Measurements from ENCODE around the gene NELFB. TPM values are rescaled to one million over a fixed set of nuclear protein-coding genes. Genes with fewer than 3 reads are reported as not detected.
A peak's percentile ranks its signal among the peaks of the same experiment; 100 is the strongest.

NELFB gene
- polyA plus RNA-seq, 1 experiment: 51.9 TPM

DNA sequence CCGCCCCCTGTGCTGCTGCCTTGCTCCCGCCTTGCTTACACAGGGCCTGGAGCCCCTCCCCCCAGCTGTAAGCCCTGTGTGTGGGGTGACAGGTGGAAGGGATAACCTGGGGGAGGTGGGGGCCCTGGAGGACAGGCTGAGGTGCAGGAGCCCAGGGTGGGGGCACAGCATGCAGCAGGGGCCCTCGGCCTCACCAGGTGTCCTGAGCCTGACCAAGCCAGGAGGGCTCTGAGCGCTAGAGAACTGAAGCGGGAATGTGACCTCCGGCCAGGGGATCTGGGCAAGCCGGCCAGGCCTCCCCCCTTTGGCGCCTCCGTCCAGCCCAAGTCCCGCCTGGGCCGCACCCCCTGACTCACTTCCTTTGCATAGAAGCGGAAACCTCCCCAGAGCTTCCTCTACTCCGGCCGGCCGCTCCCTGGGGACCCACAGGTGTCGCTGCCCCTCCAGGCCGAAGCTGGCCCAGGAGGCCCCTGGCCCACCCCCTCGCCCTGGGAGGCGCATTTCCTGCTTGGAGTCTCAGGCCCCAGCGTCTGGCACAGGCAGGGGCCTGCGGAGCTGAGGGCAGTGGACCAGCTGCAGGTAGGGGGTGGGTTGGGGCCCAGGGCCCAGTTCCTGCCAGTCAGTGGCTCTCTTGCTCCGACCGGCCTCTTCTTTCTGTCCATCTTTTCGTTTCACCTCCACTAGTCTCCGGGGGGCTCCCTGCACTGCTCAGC is 22.4 kb downstream of the NELFB start, which contains the start of gene TOR4A:
TOR4A (plus strand) TSS at position 398 of the 713 bp plus-strand sequence. CDS start 964 bp downstream, outside the sequence.
- H3K27me3 ChIP-seq (ENCODE audit: control insufficient read depth, insufficient read depth, low read length): no peaks in the 10 kb centered on the region
- POLR2A ChIA-PET: interaction anchor here (0.6 kb wide), 1 partner anchor 133 kb away, joined by 3 read pairs; no protein-coding TSS in a partner anchor
- DNase-seq (ENCODE audit: low read depth): peak; percentile 31
- H3K4me3 ChIP-seq (ENCODE audit: low read depth, low read length): peak within 1 kb of the TSS; percentile 88
- TF ChIP-seq, protein P1, sequence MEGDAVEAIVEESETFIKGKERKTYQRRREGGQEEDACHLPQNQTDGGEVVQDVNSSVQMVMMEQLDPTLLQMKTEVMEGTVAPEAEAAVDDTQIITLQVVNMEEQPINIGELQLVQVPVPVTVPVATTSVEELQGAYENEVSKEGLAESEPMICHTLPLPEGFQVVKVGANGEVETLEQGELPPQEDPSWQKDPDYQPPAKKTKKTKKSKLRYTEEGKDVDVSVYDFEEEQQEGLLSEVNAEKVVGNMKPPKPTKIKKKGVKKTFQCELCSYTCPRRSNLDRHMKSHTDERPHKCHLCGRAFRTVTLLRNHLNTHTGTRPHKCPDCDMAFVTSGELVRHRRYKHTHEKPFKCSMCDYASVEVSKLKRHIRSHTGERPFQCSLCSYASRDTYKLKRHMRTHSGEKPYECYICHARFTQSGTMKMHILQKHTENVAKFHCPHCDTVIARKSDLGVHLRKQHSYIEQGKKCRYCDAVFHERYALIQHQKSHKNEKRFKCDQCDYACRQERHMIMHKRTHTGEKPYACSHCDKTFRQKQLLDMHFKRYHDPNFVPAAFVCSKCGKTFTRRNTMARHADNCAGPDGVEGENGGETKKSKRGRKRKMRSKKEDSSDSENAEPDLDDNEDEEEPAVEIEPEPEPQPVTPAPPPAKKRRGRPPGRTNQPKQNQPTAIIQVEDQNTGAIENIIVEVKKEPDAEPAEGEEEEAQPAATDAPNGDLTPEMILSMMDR (IDR thresholded peaks at IDR 0.05; ENCODE audit: insufficient read depth, low read depth, low read length): peak; percentile 57
- H3K36me3 ChIP-seq (ENCODE audit: control insufficient read depth, insufficient read depth, low read length): peaks cover 21% of the 10 kb centered on the region
- CTCF ChIA-PET: interaction anchor here (0.7 to 2.3 kb wide), 9 partner anchors 9 to 247 kb away, joined by 3 to 11 read pairs (median 4); partner anchors contain the start of genes EXD3, NELFB and NOXA1

DNA sequence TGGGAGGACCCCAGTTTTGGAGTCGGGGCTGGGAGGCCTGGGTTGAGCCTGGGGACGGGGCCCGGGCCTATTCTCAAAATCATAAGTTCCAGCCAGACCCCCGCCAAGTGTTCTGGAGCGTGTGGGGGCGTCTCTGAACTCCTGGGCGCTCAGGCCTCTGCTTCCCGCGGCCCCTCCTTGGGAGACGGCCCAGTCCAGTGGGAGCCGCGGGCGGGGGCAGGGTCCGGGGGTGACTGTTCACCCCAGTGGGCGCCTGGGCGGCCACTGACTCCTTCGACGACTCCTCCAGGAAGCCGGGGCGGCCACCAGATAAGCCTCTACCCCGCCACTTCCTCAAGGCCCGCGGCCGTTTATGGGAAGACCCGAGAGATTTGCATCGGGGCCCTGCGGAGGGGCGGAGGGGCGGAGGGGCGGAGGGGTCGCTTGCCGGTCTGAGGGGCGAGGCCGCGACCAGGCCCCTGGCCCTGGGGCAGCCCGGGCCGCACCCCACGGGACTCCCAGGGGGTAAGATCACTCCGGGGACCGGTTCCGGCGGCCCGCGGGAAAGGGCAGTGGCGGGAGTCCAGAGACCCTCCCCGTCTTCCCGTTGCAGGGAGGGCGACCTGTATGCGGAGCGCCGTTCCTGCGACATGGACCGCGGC is 23.1 kb downstream of the NELFB start:
- Histone ChIP-seq H3K27me3 (ENCODE audit: control insufficient read depth, insufficient read depth, low read length) (no peaks in the 10 kb centered on the region), H3K36me3 (ENCODE audit: control insufficient read depth, insufficient read depth, low read length) (peaks cover 22% of the 10 kb centered on the region), H3K4me3 (ENCODE audit: low read depth, low read length) (peak overlapping the region; percentile 88)
- DNase-seq (ENCODE audit: low read depth): no peak
- TF ChIP-seq, protein P1 (IDR thresholded peaks at IDR 0.05; ENCODE audit: insufficient read depth, low read depth, low read length): no peak
- ChIA-PET POLR2A (interaction anchor here (0.6 kb wide), 1 partner anchor 133 kb away, joined by 3 read pairs; no protein-coding TSS in a partner anchor), CTCF (interaction anchor here (0.7 to 2.3 kb wide), 6 partner anchors 9 to 246 kb away, joined by 3 to 11 read pairs (median 4); partner anchors contain the start of genes EXD3, NELFB and NOXA1)

GRCh38 chr9:137278721-137279711 is 23.9 kb downstream of the NELFB start:
- Histone ChIP-seq H3K36me3 (ENCODE audit: control insufficient read depth, insufficient read depth, low read length) (peaks cover 19% of the 10 kb centered on the region), H3K27me3 (ENCODE audit: control insufficient read depth, insufficient read depth, low read length) (no peaks in the 10 kb centered on the region), H3K4me3 (ENCODE audit: low read depth, low read length) (peak overlapping the region; percentile 88)
- TF ChIP-seq, protein P1 (IDR thresholded peaks at IDR 0.05; ENCODE audit: insufficient read depth, low read depth, low read length): no peak
- ChIA-PET POLR2A (no interaction called here), CTCF (no interaction called here)
- DNase-seq (ENCODE audit: low read depth): no peak

- ChIA-PET CTCF (no interaction called here), POLR2A (no interaction called here)
- Histone ChIP-seq H3K4me3 (ENCODE audit: low read depth, low read length) (no peak overlapping the region), H3K36me3 (ENCODE audit: control insufficient read depth, insufficient read depth, low read length) (peaks cover 18% of the 10 kb centered on the region), H3K27me3 (ENCODE audit: control insufficient read depth, insufficient read depth, low read length) (no peaks in the 10 kb centered on the region)
- TF ChIP-seq, protein P1 (IDR thresholded peaks at IDR 0.05; ENCODE audit: insufficient read depth, low read depth, low read length): no peak
- DNase-seq (ENCODE audit: low read depth): no peak
Measured at GRCh38 chr9:137279741-137280473, 24.8 kb downstream of the NELFB start.
